Kidney epithelial cell (primary cell): ENCODE data around the gene VPS13D. TPM values are rescaled to one million over a fixed set of nuclear protein-coding genes. Genes with fewer than 3 reads are reported as not detected.

Experiments
- DNase-seq: peaks from one replicate; pipeline ENCODE4 v3.0.0-alpha.2; 2010; ENCODE audit warnings: low read depth
- H3K27me3 ChIP-seq: 2 replicates; pipeline ENCODE4 v1.6.0; 2011; ENCODE audit warnings: low read length; ENCODE audit not compliant: control insufficient read depth, insufficient read depth
- H3K36me3 ChIP-seq: 2 replicates; pipeline ENCODE4 v1.5.1; 2011; ENCODE audit warnings: low read length; ENCODE audit not compliant: control insufficient read depth, insufficient read depth
- H3K4me3 ChIP-seq: 2 replicates; pipeline ENCODE4 v1.5.1; 2011; ENCODE audit warnings: low read depth, mild to moderate bottlenecking, control low read depth, low read length
- CTCF ChIP-seq: IDR thresholded peaks from 2 replicates; pipeline ENCODE4 v1.5.1; 2011; ENCODE audit warnings: mild to moderate bottlenecking, moderate library complexity, low read length, control low read depth, inconsistent platforms; ENCODE audit not compliant: insufficient read depth, poor library complexity, severe bottlenecking
- total RNA-seq: library from RNA; depleted of rRNA; stranded (reverse); fragments of >200 nt; gene quantifications from 2 replicates; pipeline ENCODE4 v1.2.3, GENCODE V29; 2015

VPS13D gene
- total RNA-seq, 1 donor from 2014 or later = 22.2 TPM

GRCh38 chr1:12495725-12496124 lies 265.9 kb downstream of the VPS13D start:
- no peak overlapping the region for H3K4me3 ChIP-seq
- no peak for DNase-seq
- no peaks in the 10 kb centered on the region for H3K36me3 ChIP-seq
- no peaks in the 10 kb centered on the region for H3K27me3 ChIP-seq
- no peak for TF ChIP-seq CTCF

- Histone ChIP-seq H3K36me3 (no peaks in the 10 kb centered on the region), H3K4me3 (no peak overlapping the region), H3K27me3 (no peaks in the 10 kb centered on the region)
- DNase-seq = no peak
- TF ChIP-seq CTCF = no peak
Observed at GRCh38 chr1:12496154-12496961, 266.5 kb downstream of the VPS13D start.

- DNase-seq = no peak
- Histone ChIP-seq H3K27me3 (no peaks in the 10 kb centered on the region), H3K4me3 (no peak overlapping the region), H3K36me3 (no peaks in the 10 kb centered on the region)
- TF ChIP-seq CTCF = no peak
Observed at GRCh38 chr1:12499539-12500240, 269.9 kb downstream of the VPS13D start.

- DNase-seq = no peak
Observed at GRCh38 chr1:12501661-12502060, 271.8 kb downstream of the VPS13D start.

GRCh38 chr1:12502336-12503109 lies 272.7 kb downstream of the VPS13D start:
- no peaks in the 10 kb centered on the region for H3K27me3 ChIP-seq
- H3K36me3 ChIP-seq = no peaks in the 10 kb centered on the region
- DNase-seq = no peak
- TF ChIP-seq CTCF = no peak
- H3K4me3 ChIP-seq = no peak overlapping the region

More at GRCh38 chr1:12501661-12502060, 271.8 kb downstream of the VPS13D start:
- no peaks in the 10 kb centered on the region for H3K27me3 ChIP-seq
- no peaks in the 10 kb centered on the region for H3K36me3 ChIP-seq
- no peak for TF ChIP-seq CTCF
- no peak overlapping the region for H3K4me3 ChIP-seq
